Psoas muscle (tissue), 8 donors: ENCODE measurements around the gene TRIL. TPM values are rescaled to one million over a fixed set of nuclear protein-coding genes. Genes with fewer than 3 reads are reported as not detected.

Experiments used
- ATAC-seq, 4 donors: fragments of 200-7000 bp; cut with Tn5 transposase; one replicate each; pipeline ENCODE4 v1.9.1; 2020; ENCODE audit warnings: moderate library complexity in 3 of 4, mild to moderate bottlenecking in 2 of 4
- DNase-seq, 2 donors: peaks; one replicate each; pipeline ENCODE4 v3.0.0-alpha.2; 2020
- H3K27ac ChIP-seq: fragments of 200-600 bp; one replicate; pipeline ENCODE4 v1.8.0; 2022
- H3K27me3 ChIP-seq, 3 donors: fragments of 200-600 bp in 1 of 3; one replicate each; pipeline versions ENCODE4 v1.6.1 to v1.8.0; 2013 to 2022; ENCODE audit warnings: low read length in 2 of 3, mild to moderate bottlenecking in 2 of 3, moderate library complexity in 1 of 3; ENCODE audit not compliant: insufficient read depth in 3 of 3
- H3K36me3 ChIP-seq, 2 donors: fragments of 200-600 bp in 1 of 2; one replicate each; pipeline versions ENCODE4 v1.6.1 to v1.8.0; 2013 to 2022; ENCODE audit warnings: low read depth in 1 of 2, mild to moderate bottlenecking in 1 of 2, moderate library complexity in 1 of 2; ENCODE audit not compliant: insufficient read depth in 1 of 2
- H3K4me1 ChIP-seq: fragments of 200-600 bp; one replicate; pipeline ENCODE4 v1.8.0; 2022
- H3K4me3 ChIP-seq: fragments of 200-600 bp; one replicate; pipeline ENCODE4 v1.8.0; 2022; ENCODE audit warnings: mild to moderate bottlenecking
- H3K9me3 ChIP-seq: fragments of 200-600 bp; one replicate; pipeline ENCODE4 v1.8.0; 2022
- WGBS, 3 donors: extraction: QIAGEN DNeasy Blood & Tissue Kit; methylation state at CpG; one replicate each; pipeline versions ENCODE4 v1.1.6 to v1.1.7; 2013; 5-methylcytosine and 5-hydroxymethylcytosine counted together
- intact Hi-C, 2 donors: fragments of 100-400 bp; cut with DNase I; formaldehyde crosslinking; loops; one replicate each; pipeline versions ENCODE4 v1.11.0 to v1.14.2; 2022
- polyA plus RNA-seq, 3 donors: library from polyadenylated mRNA; stranded (reverse); fragments of 200-250 nt; gene quantifications; one replicate each; pipeline ENCODE4 v1.2.3, GENCODE V29; 2013
- total RNA-seq, 4 donors: library from RNA; stranded (reverse); fragmentation: NEBNext Ultra II Directional in 2 of 4; extraction: Animal tissue kit (Norgen Biotek cat#: 25700) in 2 of 4; gene quantifications; one replicate each; pipeline versions ENCODE4 v1.2.1 to v1.2.4, GENCODE V29; 2021 to 2023
- TF ChIP-seq, protein P1 (sequence below): fragments of 200-600 bp; IDR thresholded peaks from one replicate; pipeline ENCODE4 v1.8.0; 2022; ENCODE audit warnings: antibody characterized with exemption
- donor health status: healthy with polysubstance abuse.
- donor health status: DM: no; HTN: no; CAD: no; lungs with moderate emphysema.
- donor health status: Bipolar disorder and iron deficiency.
- donor health status: healthy.
- donor health status: DM: yes; HTN: yes; CAD: no.
- donor health status: DM: no; HTN: no; CAD: no.
- donor health status: DM: no; HTN: no; CAD: no.
- donor health status: DM: yes; HTN: yes; CAD: no.

TRIL gene
- total and polyA plus RNA-seq, 7 donors: 0.38 to 3.2 (median 0.62) TPM

DNA sequence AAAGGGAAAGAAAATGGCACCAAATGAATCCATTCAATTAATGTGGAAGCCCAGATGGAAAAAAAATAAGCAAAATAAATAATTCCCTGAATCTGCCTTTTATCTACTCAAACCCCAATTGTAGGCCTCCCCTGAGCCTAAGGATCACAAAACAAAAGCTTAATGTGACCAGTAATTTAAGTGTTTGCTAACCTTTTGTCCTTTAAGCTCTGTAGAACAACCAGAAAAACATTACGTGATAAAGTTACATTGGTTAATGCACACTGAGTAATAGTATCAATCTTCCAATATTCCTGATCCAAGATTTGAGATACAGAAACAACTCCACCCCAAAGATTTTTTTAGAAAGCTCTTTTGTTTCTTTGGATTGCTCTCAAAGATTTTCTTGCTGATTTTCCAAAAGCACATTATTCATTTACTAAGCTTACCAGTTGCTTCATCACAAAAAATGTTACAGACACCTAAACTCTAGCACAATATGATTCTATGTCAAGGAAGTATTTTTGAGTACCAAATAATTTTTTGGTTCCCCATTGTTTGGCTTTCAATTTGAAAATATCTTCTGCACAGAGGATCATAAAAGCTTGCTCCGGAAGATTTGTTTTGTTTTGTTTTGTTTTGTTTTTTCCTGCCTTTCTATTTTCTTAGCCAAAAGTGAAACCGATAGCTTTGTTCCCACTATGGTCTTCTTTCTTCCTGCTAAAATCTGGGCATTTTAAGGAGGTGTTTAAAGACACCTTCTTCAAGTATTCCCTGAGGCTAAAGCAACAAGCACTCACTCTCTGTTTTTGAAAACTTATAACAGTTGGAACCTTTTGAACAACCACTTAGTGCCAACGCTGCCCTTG, 54.2 kb downstream of the TRIL start:
- peak overlapping the region; percentile 51 for H3K4me3 ChIP-seq
- TF ChIP-seq, protein P1, sequence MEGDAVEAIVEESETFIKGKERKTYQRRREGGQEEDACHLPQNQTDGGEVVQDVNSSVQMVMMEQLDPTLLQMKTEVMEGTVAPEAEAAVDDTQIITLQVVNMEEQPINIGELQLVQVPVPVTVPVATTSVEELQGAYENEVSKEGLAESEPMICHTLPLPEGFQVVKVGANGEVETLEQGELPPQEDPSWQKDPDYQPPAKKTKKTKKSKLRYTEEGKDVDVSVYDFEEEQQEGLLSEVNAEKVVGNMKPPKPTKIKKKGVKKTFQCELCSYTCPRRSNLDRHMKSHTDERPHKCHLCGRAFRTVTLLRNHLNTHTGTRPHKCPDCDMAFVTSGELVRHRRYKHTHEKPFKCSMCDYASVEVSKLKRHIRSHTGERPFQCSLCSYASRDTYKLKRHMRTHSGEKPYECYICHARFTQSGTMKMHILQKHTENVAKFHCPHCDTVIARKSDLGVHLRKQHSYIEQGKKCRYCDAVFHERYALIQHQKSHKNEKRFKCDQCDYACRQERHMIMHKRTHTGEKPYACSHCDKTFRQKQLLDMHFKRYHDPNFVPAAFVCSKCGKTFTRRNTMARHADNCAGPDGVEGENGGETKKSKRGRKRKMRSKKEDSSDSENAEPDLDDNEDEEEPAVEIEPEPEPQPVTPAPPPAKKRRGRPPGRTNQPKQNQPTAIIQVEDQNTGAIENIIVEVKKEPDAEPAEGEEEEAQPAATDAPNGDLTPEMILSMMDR: no peak
- peaks cover 6% of the 10 kb centered on the region for H3K4me1 ChIP-seq
- H3K9me3 ChIP-seq: no peaks in the 10 kb centered on the region
- DNase-seq (no peak), ATAC-seq (no peak)
- no peak overlapping the region for H3K27ac ChIP-seq
- no peaks in the 10 kb centered on the region for H3K27me3 ChIP-seq
- intact Hi-C loops: no loop called here
- no peaks in the 10 kb centered on the region for H3K36me3 ChIP-seq
- WGBS, 3 donors: 20 to 33% (median 25%) methylated on average over 4 of the region's 4 CpGs

Other genes with a start within 250 kb of the TRIL start
- gene CPVL, start 188.2 kb upstream of the TRIL start, total RNA-seq: 10 to 100 TPM in 2 of 4 donors, 1 to 10 TPM in 2; 6.1 to 49.6 (median 16.8) TPM
- 1 to 10 TPM; 1.6 to 5.5 (median 2.8) TPM for gene CPVL, start 188.2 kb upstream of the TRIL start, polyA plus RNA-seq
- 10 to 100 TPM in 1 of 4 donors, 1 to 10 TPM in 3; 2.3 to 18.1 (median 4.4) TPM for gene CHN2, start 236.4 kb upstream of the TRIL start, total RNA-seq
- 1 to 10 TPM in 2 of 3 donors, under 1 TPM in 1; 0.43 to 2.1 (median 1.2) TPM for gene CHN2, start 236.4 kb upstream of the TRIL start, polyA plus RNA-seq